Neural cell (in vitro differentiated cells): ENCODE results near the gene WASHC4. TPM values are rescaled to one million over a fixed set of nuclear protein-coding genes. Genes with fewer than 3 reads are reported as not detected.

Source experiments
- H2AFZ ChIP-seq: fragments of 200-600, 300-800 bp; sonication (generic), shearing (Covaris generic); 2 replicates; pipeline ENCODE4 v1.6.0; 2014; ENCODE audit warnings: low read depth, mild to moderate bottlenecking, antibody characterized with exemption, low read length, moderate library complexity
- H3F3A ChIP-seq: fragments of 200-600 bp; shearing (Covaris generic); 2 replicates; pipeline ENCODE4 v1.6.1; 2016; ENCODE audit warnings: mild to moderate bottlenecking, moderate library complexity, mixed read lengths, antibody characterized with exemption, low read length; ENCODE audit not compliant: insufficient read depth, poor library complexity, severe bottlenecking
- H3K27ac ChIP-seq: fragments of 200-600, 300-800 bp; sonication (generic), shearing (Covaris generic); 2 replicates; pipeline ENCODE4 v1.5.1; 2014; ENCODE audit warnings: mild to moderate bottlenecking, low read length, moderate library complexity
- H3K27me3 ChIP-seq: fragments of 300-800, 200-600 bp; sonication (generic), shearing (Covaris generic); 2 replicates; pipeline ENCODE4 v1.6.0; 2014; ENCODE audit warnings: mild to moderate bottlenecking, low read depth, low read length, moderate library complexity; ENCODE audit not compliant: insufficient read depth
- H3K36me3 ChIP-seq: fragments of 300-800, 200-600 bp; sonication (generic), shearing (Covaris generic); 2 replicates; pipeline ENCODE4 v1.5.1; 2014; ENCODE audit warnings: mild to moderate bottlenecking, antibody characterized with exemption, low read length, moderate library complexity; ENCODE audit not compliant: insufficient read depth
- H3K4me2 ChIP-seq: fragments of 300-800, 200-600 bp; sonication (generic), shearing (Covaris generic); 2 replicates; pipeline ENCODE4 v1.6.0; 2014; ENCODE audit warnings: mild to moderate bottlenecking, low read length
- H3K4me3 ChIP-seq: fragments of 300-800, 200-600 bp; sonication (generic), shearing (Covaris generic); 2 replicates; pipeline ENCODE4 v1.5.1; 2014; ENCODE audit warnings: mild to moderate bottlenecking, low read length, moderate library complexity
- H3K79me2 ChIP-seq: fragments of 200-600 bp; shearing (Covaris generic); replicated peaks from 2 replicates; pipeline ENCODE4 v1.6.0; 2014; ENCODE audit warnings: mild to moderate bottlenecking, low read length, moderate library complexity; ENCODE audit not compliant: insufficient read depth
- H3K9ac ChIP-seq: fragments of 300-800, 200-600 bp; sonication (generic), shearing (Covaris generic); 2 replicates; pipeline ENCODE4 v1.6.1; 2016; ENCODE audit warnings: mild to moderate bottlenecking, low read length, mixed read lengths
- H3K9me2 ChIP-seq: fragments of 200-600 bp; shearing (Covaris generic); 2 replicates; pipeline ENCODE4 v1.6.1; 2016; ENCODE audit warnings: mild to moderate bottlenecking, low read length, mixed read lengths; ENCODE audit not compliant: insufficient read depth
- H3K9me3 ChIP-seq: fragments of 200-600, 300-800 bp; sonication (generic), shearing (Covaris generic); 2 replicates; pipeline ENCODE4 v1.6.1; 2016; ENCODE audit warnings: mild to moderate bottlenecking, mixed run types, low read length, moderate library complexity, mixed read lengths
- H4K20me1 ChIP-seq: fragments of 200-600 bp; shearing (Covaris generic); 2 replicates; pipeline ENCODE4 v1.6.1; 2016; ENCODE audit warnings: mild to moderate bottlenecking, mixed run types; ENCODE audit not compliant: insufficient read depth
- CTCF ChIP-seq: fragments of 450-650 bp; IDR thresholded peaks from 2 replicates; pipeline ENCODE4 v1.5.1; 2014; ENCODE audit warnings: antibody characterized with exemption, mild to moderate bottlenecking, moderate library complexity; ENCODE audit not compliant: poor library complexity, severe bottlenecking
- EP300 ChIP-seq: fragments of 450-650 bp; conservative IDR thresholded peaks from 2 replicates; pipeline ENCODE4 v1.6.1; 2014; ENCODE audit warnings: antibody characterized with exemption, mild to moderate bottlenecking, moderate library complexity; ENCODE audit not compliant: poor library complexity, severe bottlenecking
- EZH2 ChIP-seq: fragments of 200-600, 300-800 bp; shearing (Covaris generic), sonication (generic); IDR thresholded peaks from 2 replicates; pipeline ENCODE4 v1.6.1; 2014; ENCODE audit warnings: antibody characterized with exemption, low read length, borderline replicate concordance, mild to moderate bottlenecking; ENCODE audit not compliant: insufficient read depth, poor library complexity, severe bottlenecking
- MXI1 ChIP-seq: fragments of 450-650 bp; conservative IDR thresholded peaks from 2 replicates; pipeline ENCODE4 v1.6.1; 2014; ENCODE audit warnings: antibody characterized with exemption, mild to moderate bottlenecking; ENCODE audit not compliant: poor library complexity, severe bottlenecking
- POLR2AphosphoS5 ChIP-seq: IDR thresholded peaks from 2 replicates; pipeline ENCODE4 v1.6.1; 2012
- RAD21 ChIP-seq: fragments of 450-650 bp; conservative IDR thresholded peaks from 2 replicates; pipeline ENCODE4 v1.6.1; 2014; ENCODE audit warnings: antibody characterized with exemption, mild to moderate bottlenecking, moderate library complexity
- REST ChIP-seq: IDR thresholded peaks from 2 replicates; pipeline ENCODE4 v1.6.1; 2012; ENCODE audit warnings: borderline replicate concordance
- SMC3 ChIP-seq: fragments of 450-650 bp; conservative IDR thresholded peaks from 2 replicates; pipeline ENCODE4 v1.6.1; 2014; ENCODE audit warnings: antibody characterized with exemption, mild to moderate bottlenecking, moderate library complexity; ENCODE audit not compliant: poor library complexity
- TAF1 ChIP-seq: IDR thresholded peaks from 2 replicates; pipeline ENCODE4 v1.6.1; 2012; ENCODE audit warnings: low read depth
- polyA plus RNA-seq: library from polyadenylated mRNA; depleted of rRNA; stranded (reverse); fragments of >200 nt; gene quantifications from 2 replicates; pipeline ENCODE4 v1.2.3, GENCODE V29; 2014

WASHC4 gene
- polyA plus RNA-seq, 1 donor from 2014 or later: 52.6 TPM

- no peak overlapping the region for H3K27ac ChIP-seq
- H3F3A ChIP-seq: no peaks in the 10 kb centered on the region
- H3K9me3 ChIP-seq: no peaks in the 10 kb centered on the region
- H4K20me1 ChIP-seq: no peaks in the 10 kb centered on the region
- TF ChIP-seq MXI1: no peak
- no peak for TF ChIP-seq RAD21
- TF ChIP-seq POLR2AphosphoS5: no peak
- TF ChIP-seq TAF1: no peak
- TF ChIP-seq EP300: no peak
- TF ChIP-seq REST: no peak
- no peak for TF ChIP-seq SMC3
- TF ChIP-seq CTCF: no peak
- TF ChIP-seq EZH2: no peak
- H3K79me2 ChIP-seq: no peaks in the 10 kb centered on the region
- no peak overlapping the region for H3K4me2 ChIP-seq
- no peak overlapping the region for H2AFZ ChIP-seq
- H3K27me3 ChIP-seq: no peaks in the 10 kb centered on the region
- H3K9ac ChIP-seq: no peak overlapping the region
- H3K4me3 ChIP-seq: no peak overlapping the region
- H3K9me2 ChIP-seq: no peaks in the 10 kb centered on the region
- H3K36me3 ChIP-seq: peaks cover 6% of the 10 kb centered on the region
Observed at GRCh38 chr12:105168006-105168405, 60.5 kb downstream of the WASHC4 start.

- no peaks in the 10 kb centered on the region for H4K20me1 ChIP-seq
- no peak overlapping the region for H3K9ac ChIP-seq
- no peaks in the 10 kb centered on the region for H3K27me3 ChIP-seq
- TF ChIP-seq EP300: no peak
- no peak for TF ChIP-seq MXI1
- TF ChIP-seq EZH2: no peak
- no peak for TF ChIP-seq TAF1
- TF ChIP-seq RAD21: no peak
- TF ChIP-seq SMC3: no peak
- TF ChIP-seq CTCF: no peak
- TF ChIP-seq POLR2AphosphoS5: no peak
- no peak for TF ChIP-seq REST
- no peaks in the 10 kb centered on the region for H3K9me3 ChIP-seq
- H3K79me2 ChIP-seq: no peaks in the 10 kb centered on the region
- no peaks in the 10 kb centered on the region for H3K9me2 ChIP-seq
- H3K4me3 ChIP-seq: no peak overlapping the region
- H3F3A ChIP-seq: no peaks in the 10 kb centered on the region
- H3K4me2 ChIP-seq: no peak overlapping the region
- H3K27ac ChIP-seq: no peak overlapping the region
- no peak overlapping the region for H2AFZ ChIP-seq
- H3K36me3 ChIP-seq: peaks cover 15% of the 10 kb centered on the region
Observed at GRCh38 chr12:105170139-105170538, 62.6 kb downstream of the WASHC4 start.
